Pons (tissue), 1 donor: ENCODE data around the gene FRG2.
"Not testable (repeated sequence)": the region's sequence is repeated elsewhere in the genome, so short reads cannot be mapped to it uniquely, and the experiment has no call there.

ENCODE experiments used
- DNase-seq: peaks from one replicate; pipeline ENCODE4 v3.0.0-alpha.2; 2016; ENCODE audit warnings: low spot score

FRG2 gene

DNA sequence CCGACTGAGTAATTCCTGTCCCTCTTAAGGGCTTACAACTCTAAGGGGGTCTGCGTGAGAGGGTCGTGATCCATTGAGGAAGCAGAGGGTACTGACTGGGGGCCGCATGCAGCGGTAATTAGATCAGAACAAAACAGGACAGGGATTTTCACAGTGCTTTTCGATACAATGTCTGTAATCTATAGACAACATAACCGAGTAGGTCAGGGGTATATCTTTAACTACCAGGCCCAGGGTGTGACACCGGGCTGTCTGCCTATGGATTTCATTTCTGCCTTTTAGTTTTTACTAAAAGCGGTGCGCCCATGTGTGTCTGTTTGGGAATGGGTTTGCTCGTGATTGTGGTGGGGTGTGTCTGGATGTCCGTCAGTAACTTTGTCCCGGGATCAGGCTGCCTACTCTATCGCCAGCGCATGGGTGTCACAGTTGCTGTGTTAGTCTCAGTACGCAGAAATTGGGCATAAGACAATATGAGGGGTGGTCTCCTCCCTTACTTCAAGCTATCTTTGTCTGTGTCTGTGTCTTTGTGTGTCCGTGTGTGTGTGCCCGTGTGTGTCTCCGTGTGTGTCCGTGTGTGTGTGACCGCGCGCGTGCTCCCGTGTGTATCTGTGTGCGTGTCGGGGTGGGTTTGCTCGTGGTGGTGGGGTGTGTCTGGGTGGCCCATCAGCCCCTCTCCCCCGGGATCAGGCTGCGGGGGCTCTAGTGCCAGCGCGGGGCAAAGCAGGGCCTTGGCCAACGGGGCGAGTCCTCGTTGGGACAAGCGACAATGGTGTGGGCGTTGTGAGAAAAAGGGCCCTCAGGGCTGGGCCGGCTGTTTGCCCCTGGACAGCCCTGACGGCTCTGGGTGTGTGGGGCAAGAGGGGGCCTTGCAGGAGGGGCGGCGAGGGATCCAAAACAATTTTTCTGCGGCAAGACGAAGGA lies 10.4 kb downstream of the FRG2 start:
- DNase-seq = no peak

DNA sequence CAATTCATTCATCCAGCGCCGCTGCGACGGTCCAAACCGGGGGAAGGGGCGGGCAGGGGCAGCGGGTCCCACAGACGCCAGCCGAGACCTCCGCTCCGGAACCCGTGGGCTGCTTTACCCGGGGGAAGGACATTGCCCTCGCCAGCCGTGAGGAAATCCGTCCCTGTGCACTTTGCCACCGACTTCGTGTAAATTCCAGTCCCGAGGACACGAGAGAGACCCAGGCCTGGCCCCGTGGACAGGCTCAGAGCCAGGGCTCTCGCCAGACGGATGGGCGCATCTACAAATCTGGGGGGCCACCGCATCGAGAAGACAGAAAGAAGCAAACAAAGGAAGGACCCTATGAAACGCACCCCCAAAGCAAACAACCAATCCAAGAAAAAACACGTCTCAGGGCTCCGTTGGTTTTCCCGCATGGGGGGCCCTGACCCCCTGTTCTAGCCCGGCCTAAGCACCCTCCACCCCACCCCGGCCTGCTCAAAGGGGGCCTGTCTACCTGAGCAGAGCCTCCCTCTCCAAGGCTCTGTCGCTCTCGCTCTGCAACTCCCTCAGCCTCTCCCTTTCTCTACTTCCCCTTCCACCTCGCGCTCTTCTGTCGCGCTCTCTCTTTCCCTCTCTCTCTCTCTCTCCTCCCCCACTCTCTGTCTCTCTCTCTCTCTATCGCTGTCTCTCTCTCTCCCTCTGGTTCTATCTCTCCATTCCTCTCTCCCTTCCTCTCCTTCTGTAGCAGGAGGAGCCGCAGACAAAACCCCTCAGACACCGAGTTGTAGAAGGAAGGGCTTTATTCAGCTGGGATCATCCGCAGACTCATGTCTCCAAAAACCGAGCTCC lies 11.3 kb downstream of the FRG2 start:
- no peak for DNase-seq

DNA sequence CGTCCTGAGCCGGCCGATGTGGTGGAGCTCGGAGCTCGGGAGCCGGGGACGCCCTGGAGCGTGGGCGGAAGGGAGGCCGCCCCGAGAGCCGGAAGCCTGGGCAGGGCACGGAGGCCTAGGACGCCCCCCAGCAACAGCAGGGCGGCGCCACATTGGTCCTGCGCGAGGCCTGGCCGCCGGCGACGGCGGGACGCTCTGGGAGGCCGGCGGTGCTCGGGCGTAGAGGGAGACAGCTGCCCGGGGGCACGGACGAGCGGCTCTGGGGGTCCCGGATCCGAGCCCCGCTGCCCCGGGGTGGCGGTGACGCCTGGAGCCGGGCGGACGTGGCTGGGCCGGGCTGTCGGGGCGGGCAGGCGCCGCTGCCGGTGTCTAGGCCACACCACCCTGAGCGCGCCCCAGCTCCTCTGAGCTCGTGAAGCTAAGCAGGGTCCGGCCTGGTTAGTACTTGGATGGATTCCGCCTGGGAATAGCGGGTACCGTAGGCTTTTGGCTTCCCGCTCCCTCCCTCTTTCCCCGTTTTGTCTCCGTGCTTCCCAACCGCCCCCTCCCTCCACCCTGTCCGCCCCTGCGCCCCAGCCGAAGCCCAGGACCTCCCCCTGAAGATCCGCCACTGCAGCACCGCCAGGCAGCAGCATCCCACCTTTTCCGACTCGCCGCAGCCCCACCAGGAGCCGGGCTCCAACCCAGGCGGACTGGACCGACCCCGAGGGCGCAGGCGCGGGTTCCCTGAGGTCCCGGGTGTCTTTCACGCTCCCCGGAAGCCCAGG lies 12.1 kb downstream of the FRG2 start:
- DNase-seq = no peak

DNA sequence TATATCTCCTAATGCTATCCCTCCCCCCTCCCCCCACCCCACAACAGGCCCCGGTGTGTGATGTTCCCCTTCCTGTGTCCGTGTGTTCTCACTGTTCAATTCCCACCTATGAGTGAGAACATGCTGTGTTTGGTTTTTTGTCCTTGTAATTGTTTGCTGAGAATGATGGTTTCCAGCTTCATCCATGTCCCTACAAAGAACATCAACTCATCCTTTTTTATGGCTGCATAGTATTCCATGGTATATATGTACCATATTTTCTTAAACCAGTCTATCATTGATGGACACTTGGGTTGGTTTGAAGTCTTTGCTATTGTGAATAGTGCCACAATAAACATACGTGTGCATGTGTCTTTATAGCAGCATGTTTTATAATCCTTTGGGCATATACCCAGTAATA lies 37.1 kb downstream of the FRG2 start:
- not testable (repeated sequence) for DNase-seq

DNA sequence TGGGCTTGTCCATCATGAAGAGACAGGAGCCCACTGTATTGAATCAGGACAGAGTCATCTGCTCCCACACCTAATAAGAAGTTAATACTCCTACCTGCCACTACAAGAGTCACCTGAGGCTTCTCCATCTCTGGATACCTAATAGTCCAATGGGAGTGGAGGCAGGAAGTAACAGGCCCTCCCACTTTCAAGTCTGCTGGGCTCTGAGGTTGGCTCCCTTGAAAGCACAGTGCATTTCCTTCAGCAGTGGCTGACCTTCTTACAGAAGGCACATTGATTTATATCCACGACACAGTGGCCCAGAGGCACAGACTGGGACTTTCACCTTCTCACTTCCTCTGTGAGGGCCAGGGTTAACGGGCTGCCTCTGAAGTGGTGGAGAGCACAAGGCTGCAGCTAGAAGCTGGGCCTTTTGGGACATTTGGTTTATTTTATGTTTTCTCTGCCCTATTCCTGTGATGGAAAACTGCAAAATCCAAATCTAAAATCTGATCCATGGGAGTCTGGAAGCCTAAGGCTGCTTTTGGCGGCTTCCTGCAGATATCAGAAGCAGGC lies 38.1 kb downstream of the FRG2 start:
- DNase-seq = no peak

DNA sequence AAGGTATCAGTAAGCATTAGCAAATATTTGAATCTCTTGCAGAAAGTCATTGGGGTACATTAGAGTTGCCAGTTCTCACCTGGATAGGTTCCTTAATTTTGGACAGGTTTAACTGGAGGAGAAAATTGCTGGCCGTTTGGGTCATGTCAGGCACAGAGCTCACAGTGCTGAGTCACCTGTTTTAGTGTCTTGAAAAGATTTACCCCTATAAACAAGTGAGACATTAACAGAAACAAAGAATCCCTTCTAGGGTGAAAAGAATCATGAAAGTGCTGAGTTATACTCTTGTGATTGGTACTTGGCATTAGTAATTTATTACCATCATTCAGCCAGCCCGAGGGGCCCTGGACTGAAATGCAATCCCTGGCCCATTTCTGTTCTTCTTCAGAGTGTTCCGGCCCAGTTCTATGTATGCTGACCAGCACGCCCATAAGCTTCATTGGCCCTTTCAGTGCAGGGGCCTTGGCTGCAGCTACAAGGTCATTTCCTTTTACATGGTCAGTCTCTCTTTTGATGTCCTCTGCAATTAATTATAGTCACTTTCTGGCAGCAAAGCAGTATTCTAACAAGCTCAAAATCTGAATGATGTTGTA lies 41.3 kb downstream of the FRG2 start:
- not testable (repeated sequence) for DNase-seq

DNA sequence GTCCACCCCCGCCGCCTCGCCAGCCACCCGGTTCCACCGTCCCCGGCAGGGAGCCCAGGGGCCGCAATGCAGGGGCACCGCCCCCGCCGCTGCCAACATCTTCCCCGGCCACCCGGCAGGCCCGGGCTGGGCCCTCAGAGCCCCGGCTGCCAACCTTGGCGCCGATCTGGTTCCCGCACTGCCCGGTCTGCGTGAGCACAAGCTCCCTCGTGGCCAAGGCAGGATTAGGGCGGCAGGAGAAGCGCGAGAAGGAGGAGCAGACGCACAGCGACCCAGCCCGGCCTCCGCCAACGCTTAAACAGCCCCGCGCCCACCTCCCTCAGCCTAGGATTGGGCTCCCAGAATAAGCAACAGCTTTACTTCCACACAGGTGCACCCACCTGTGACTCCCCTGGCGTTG lies 42.4 kb downstream of the FRG2 start:
- not testable (repeated sequence) for DNase-seq

DNA sequence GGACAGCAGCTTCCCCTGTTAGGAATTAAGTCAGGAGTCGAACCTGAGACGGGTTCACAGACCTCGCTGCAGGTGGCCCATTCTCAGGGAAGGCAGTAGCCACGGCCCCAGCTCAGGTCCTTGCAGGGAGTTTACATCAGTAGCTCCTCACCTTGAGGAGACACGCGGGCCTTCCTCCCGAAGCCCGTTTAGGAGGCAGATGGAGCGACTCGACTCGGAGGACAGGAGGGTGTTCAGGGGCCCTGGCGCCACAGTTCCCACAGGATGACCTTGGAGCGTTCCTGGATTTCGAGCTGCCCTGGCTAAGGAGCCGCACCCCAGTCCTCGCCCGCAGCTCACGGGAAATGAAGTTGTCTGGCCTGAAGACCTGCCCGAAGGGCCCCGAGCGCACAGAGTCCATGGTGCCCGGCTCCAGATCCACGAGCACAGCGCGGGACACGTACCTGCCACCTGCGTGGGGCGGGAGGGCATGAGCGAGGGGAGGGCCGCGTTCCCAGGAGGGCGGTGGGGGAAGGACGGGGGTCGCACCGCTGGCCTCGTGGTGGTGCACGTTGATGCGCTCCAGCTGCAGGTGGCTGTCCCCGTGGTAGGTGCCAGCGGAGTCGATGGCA lies 43.0 kb downstream of the FRG2 start:
- DNase-seq = not testable (repeated sequence)

DNA sequence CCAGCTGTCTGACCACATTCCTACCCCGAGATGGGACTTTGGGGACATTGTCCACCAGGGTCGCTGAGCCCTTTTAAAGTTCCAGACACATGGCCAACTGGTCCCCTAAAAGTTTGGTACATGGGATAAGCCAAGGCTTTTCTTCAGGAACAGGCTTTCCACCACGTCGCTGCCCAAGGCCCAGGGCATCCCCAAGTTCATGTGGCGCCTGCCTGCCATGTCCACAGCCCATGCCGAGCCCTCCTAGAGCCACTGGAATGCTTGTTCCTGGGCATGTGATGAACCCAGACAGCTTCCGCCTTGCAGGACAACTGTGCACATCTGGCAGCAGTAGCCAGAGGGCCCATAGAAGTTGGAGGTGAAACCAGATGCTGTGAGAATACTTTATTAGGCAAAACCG lies 45.1 kb downstream of the FRG2 start:
- no peak for DNase-seq

DNA sequence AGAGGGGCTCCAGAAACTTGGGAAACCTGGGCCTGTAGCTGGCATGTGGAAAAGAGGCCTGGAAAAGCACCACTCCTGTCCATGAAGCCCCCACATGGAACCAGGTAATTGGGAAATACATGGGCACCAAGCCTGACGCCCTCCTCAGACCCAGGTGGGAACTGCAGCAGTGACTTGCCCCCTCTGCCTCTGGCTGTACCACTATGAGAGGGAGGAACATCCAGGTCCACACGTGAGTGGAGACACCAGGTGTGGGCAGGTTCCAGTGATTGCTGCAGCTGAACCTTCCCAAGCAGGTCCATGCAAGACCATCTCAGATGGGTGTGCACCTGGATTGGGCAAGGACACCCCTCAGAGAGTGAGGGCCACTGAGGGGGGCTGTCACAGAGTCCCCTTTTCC lies 46.8 kb downstream of the FRG2 start:
- not testable (repeated sequence) for DNase-seq

DNA sequence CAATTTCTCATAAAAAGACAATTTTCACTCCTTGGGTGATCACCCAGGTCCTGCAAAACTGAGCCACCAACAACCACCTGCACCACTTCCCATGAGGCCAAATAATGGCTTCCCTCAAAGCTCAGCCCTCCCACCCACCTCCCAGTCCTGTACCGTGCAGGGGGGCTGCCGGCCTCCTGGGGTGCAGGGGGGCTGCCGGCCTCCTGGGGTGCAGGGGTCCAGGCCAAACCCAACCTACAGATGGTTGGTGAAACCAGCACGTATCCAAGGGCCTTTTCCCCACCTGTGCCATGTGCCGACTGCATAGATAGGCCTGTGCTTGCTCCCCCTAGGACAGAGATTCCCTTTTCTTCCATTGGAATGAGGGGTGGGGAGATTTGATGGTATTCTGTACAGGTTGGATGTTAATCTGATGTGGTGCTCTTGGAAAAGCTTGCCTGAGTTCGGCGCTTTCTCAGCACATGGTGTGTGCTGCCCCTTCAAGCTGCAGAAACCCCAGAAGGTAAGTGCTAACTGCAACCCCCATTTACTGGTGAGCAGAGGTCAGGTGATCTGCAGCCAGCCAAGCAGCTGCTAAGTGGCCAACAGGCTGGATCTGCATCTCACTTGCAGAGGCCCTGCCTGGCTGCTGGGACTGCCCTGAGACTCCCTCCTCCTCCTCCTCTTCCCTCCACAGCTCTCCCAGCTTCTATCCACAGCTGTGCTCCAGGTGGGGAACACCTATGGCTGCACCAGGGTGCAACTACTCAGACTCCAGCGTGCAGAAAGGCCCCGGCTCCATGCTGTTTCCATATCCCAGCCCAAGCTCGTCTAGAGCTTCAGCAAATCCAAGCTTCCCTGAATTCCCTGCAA lies 47.6 kb downstream of the FRG2 start:
- DNase-seq = no peak
